SK-N-SH treated with all-trans-retinoic acid at 6 μM for 48 hours (cell line): ENCODE data around the gene ELOVL5.

Experiments used
- CSDC2 ChIP-seq: fragments of 250-450 bp; sonication (Bioruptor Pico); IDR thresholded peaks from 2 replicates; pipeline ENCODE4 v1.5.0; 2020; ENCODE audit warnings: mild to moderate bottlenecking, moderate library complexity
- OSR1 ChIP-seq: fragments of 250-450 bp; sonication (Bioruptor Pico); IDR thresholded peaks from 2 replicates; pipeline ENCODE4 v1.8.0; 2022; ENCODE audit warnings: moderate library complexity, mild to moderate bottlenecking, inconsistent platforms
- PATZ1 ChIP-seq: fragments of 250-450 bp; sonication (Bioruptor Pico); IDR thresholded peaks from 2 replicates; pipeline ENCODE4 v1.8.0; 2020; ENCODE audit warnings: mild to moderate bottlenecking, moderate library complexity, borderline replicate concordance
- ZC3H10 ChIP-seq: fragments of 250-450 bp; sonication (Bioruptor Pico); IDR thresholded peaks from 2 replicates; pipeline ENCODE4 v1.5.1; 2021; ENCODE audit warnings: mild to moderate bottlenecking, moderate library complexity
- ZNF70 ChIP-seq: fragments of 450-650 bp; formaldehyde crosslinking; IDR thresholded peaks from 2 replicates; pipeline ENCODE4 v1.5.0; 2020; ENCODE audit warnings: mild to moderate bottlenecking, moderate library complexity

GRCh38 chr6:53240761-53241160 lies 108.0 kb downstream of the ELOVL5 start:
- TF ChIP-seq CSDC2 (CRISPR knock-in tag) = no peak
- no peak for TF ChIP-seq PATZ1 (CRISPR knock-in tag)
- TF ChIP-seq OSR1 = no peak
- no peak for TF ChIP-seq ZC3H10
- TF ChIP-seq ZNF70 (CRISPR knock-in tag) = no peak
